WTC11 (cell line): ENCODE measurements around the gene C11orf87. TPM values are rescaled to one million over a fixed set of nuclear protein-coding genes. Genes with fewer than 3 reads are reported as not detected.

Experiments
- ATAC-seq: fragments of 200-7000 bp; cut with Tn5 transposase; 2 replicates; pipeline ENCODE4 v1.10.0; 2021; ENCODE audit warnings: mild to moderate bottlenecking, moderate library complexity
- CTCF ChIA-PET: fragments of 300-600 bp; sonication (Branson Sonifier 250); formaldehyde crosslinking; loops from one replicate; lab custom pipeline; 2021; ENCODE audit warnings: antibody characterized with exemption; lab: Charles Lee
- POLR2A ChIA-PET: fragments of 350-600 bp; sonication (Branson Sonifier 250); formaldehyde crosslinking; loops from one replicate; lab custom pipeline; 2021; ENCODE audit warnings: antibody characterized with exemption; lab: Charles Lee
- DNase-seq: peaks from one replicate; pipeline ENCODE4 v3.0.0; 2021; ENCODE audit warnings: low spot score
- H3K27ac Mint-ChIP-seq: 2 replicates; pipeline ENCODE4 v1.8.0; 2021; ENCODE audit warnings: mixed read lengths
- H3K27me3 Mint-ChIP-seq: 2 replicates; pipeline ENCODE4 v1.8.0; 2021; ENCODE audit warnings: low read depth, mild to moderate bottlenecking, moderate library complexity, mixed read lengths
- H3K36me3 Mint-ChIP-seq: 2 replicates; pipeline ENCODE4 v1.8.0; 2021; ENCODE audit warnings: mixed read lengths
- H3K4me1 Mint-ChIP-seq: 2 replicates; pipeline ENCODE4 v1.8.0; 2022; ENCODE audit warnings: mixed read lengths
- H3K4me3 Mint-ChIP-seq: 2 replicates; pipeline ENCODE4 v1.8.0; 2021; ENCODE audit warnings: mild to moderate bottlenecking, moderate library complexity, mixed read lengths
- H3K9me3 Mint-ChIP-seq: 2 replicates; pipeline ENCODE4 v1.8.0; 2021; ENCODE audit warnings: mixed read lengths
- AFF4 ChIP-seq: sonication (generic); formaldehyde crosslinking; IDR thresholded peaks from 2 replicates; pipeline ENCODE4 v1.8.1; 2023; ENCODE audit warnings: mild to moderate bottlenecking, missing genetic modification reagents, borderline replicate concordance
- ARID4B ChIP-seq: sonication (generic); formaldehyde crosslinking; IDR thresholded peaks from 2 replicates; pipeline ENCODE4 v1.8.0; 2023; ENCODE audit warnings: missing genetic modification reagents, mild to moderate bottlenecking, borderline replicate concordance
- CREB1 ChIP-seq: sonication (generic); formaldehyde crosslinking; IDR thresholded peaks from 2 replicates; pipeline ENCODE4 v1.8.0; 2023; ENCODE audit warnings: mild to moderate bottlenecking, missing genetic modification reagents
- PREB ChIP-seq: sonication (generic); formaldehyde crosslinking; IDR thresholded peaks from 2 replicates; pipeline ENCODE4 v1.8.1; 2022; ENCODE audit warnings: mild to moderate bottlenecking, missing genetic modification reagents, moderate library complexity, borderline replicate concordance
- RELA ChIP-seq: sonication (generic); formaldehyde crosslinking; IDR thresholded peaks from 2 replicates; pipeline ENCODE4 v1.8.1; 2022; ENCODE audit warnings: missing genetic modification reagents, mild to moderate bottlenecking, borderline replicate concordance
- ZNF512 ChIP-seq: sonication (generic); formaldehyde crosslinking; IDR thresholded peaks from 2 replicates; pipeline ENCODE4 v1.8.1; 2022; ENCODE audit warnings: missing genetic modification reagents, borderline replicate concordance
- ZSCAN18 ChIP-seq: fragments of 250-450 bp; sonication (Bioruptor Pico); IDR thresholded peaks from 2 replicates; pipeline ENCODE4 v2.1.2; 2022; ENCODE audit warnings: mild to moderate bottlenecking, moderate library complexity
- total RNA-seq: library from RNA; stranded (reverse); gene quantifications from 3 replicates; pipeline ENCODE4 v1.2.3, GENCODE V29; 2021

The C11orf87 gene
- total RNA-seq, 1 experiment from 2014 or later = 0.20 TPM

GRCh38 chr11:109432105-109432504, 10.1 kb downstream of the C11orf87 start:
- CTCF ChIA-PET = no interaction called here

GRCh38 chr11:109433753-109434256, 11.8 kb downstream of the C11orf87 start:
- Mint-ChIP-seq H3K36me3 (no peaks in the 10 kb centered on the region), H3K4me1 (peaks cover 10% of the 10 kb centered on the region), H3K27ac (no peak overlapping the region), H3K9me3 (no peaks in the 10 kb centered on the region), H3K4me3 (no peak overlapping the region), H3K27me3 (peaks cover 12% of the 10 kb centered on the region)
- ChIA-PET POLR2A (no interaction called here), CTCF (no interaction called here)
- no peak for ATAC-seq
- DNase-seq = no peak
- TF ChIP-seq AFF4 (CRISPR knock-in tag) (no peak), ARID4B (CRISPR knock-in tag) (no peak), RELA (CRISPR knock-in tag) (no peak)

More at GRCh38 chr11:109432105-109432504, 10.1 kb downstream of the C11orf87 start:
- no peak overlapping the region for H3K27ac Mint-ChIP-seq
- TF ChIP-seq PREB (CRISPR knock-in tag) (no peak), AFF4 (CRISPR knock-in tag) (no peak), CREB1 (no peak), ZSCAN18 (CRISPR knock-in tag) (no peak), ZNF512 (CRISPR knock-in tag) (no peak)
- TF ChIP-seq, all 79 proteins: peak for 0
- POLR2A ChIA-PET = no interaction called here
- DNase-seq (no peak), ATAC-seq (no peak)
- H3K9me3 Mint-ChIP-seq = no peaks in the 10 kb centered on the region
- no peak overlapping the region for H3K4me3 Mint-ChIP-seq
- H3K27me3 Mint-ChIP-seq = peaks cover 14% of the 10 kb centered on the region
- no peaks in the 10 kb centered on the region for H3K4me1 Mint-ChIP-seq
- H3K36me3 Mint-ChIP-seq = no peaks in the 10 kb centered on the region
